K562 (cell line): ENCODE measurements around the gene DPP8.

Experiments used
- ARID2 ChIP-seq: fragments of 450-650 bp; IDR thresholded peaks from 2 replicates; pipeline ENCODE4 v1.6.1; 2017; ENCODE audit warnings: antibody characterized with exemption, mild to moderate bottlenecking
- CHD2 ChIP-seq: IDR thresholded peaks from 2 replicates; pipeline ENCODE4 v1.6.1; 2011; ENCODE audit warnings: low read depth, low read length
- CHD4 ChIP-seq: fragments of 200-600 bp; sonication (generic); IDR thresholded peaks from 3 replicates; pipeline ENCODE4 v1.6.1; 2012; ENCODE audit warnings: low read depth, mild to moderate bottlenecking, mixed read lengths, low read length, inconsistent platforms; ENCODE audit not compliant: insufficient read depth, insufficient replicate concordance, poor library complexity, severe bottlenecking
- DMBX1 ChIP-seq: fragments of 250-450 bp; sonication (Bioruptor Pico); IDR thresholded peaks from 2 replicates; pipeline ENCODE4 v1.8.0; 2022; ENCODE audit warnings: inconsistent platforms, mild to moderate bottlenecking, moderate library complexity, borderline replicate concordance
- RBBP5 ChIP-seq: fragments of 200-600 bp; sonication (generic); IDR thresholded peaks from 2 replicates; pipeline ENCODE4 v1.6.1; 2012; ENCODE audit warnings: borderline replicate concordance, mild to moderate bottlenecking, low read length, control low read depth, inconsistent platforms; ENCODE audit not compliant: insufficient read depth, poor library complexity, severe bottlenecking
- SIN3B ChIP-seq: fragments of 450-650 bp; IDR thresholded peaks from 2 replicates; pipeline ENCODE4 v1.6.1; 2017; ENCODE audit warnings: low read depth, mild to moderate bottlenecking, moderate library complexity
- TCF7 ChIP-seq: sonication (generic); IDR thresholded peaks from 2 replicates; pipeline ENCODE4 v1.6.1; 2016; ENCODE audit warnings: antibody characterized with exemption, borderline replicate concordance
- ZBTB1 ChIP-seq: sonication (generic); formaldehyde crosslinking; IDR thresholded peaks from 2 replicates; pipeline ENCODE4 v1.8.1; 2023; ENCODE audit warnings: missing genetic modification reagents, low read depth, mild to moderate bottlenecking, borderline replicate concordance
- TF ChIP-seq, protein P1 (sequence below): IDR thresholded peaks from 2 replicates; pipeline ENCODE4 v1.6.1; 2012; ENCODE audit warnings: low read depth, low read length, improper control_type of control experiment, borderline replicate concordance
- TF ChIP-seq, protein P2 (sequence below), 3 experiments: IDR thresholded peaks in 2 of 3; conservative IDR thresholded peaks in 1 of 3; 2 replicates each; pipeline ENCODE4 v1.5.1; 2011 to 2012; ENCODE audit warnings: low read length in 3 of 3, mild to moderate bottlenecking in 3 of 3, control low read depth in 2 of 3, improper control_type of control experiment in 1 of 3, inconsistent platforms in 1 of 3, low read depth in 1 of 3, mixed read lengths in 1 of 3, moderate library complexity in 1 of 3; ENCODE audit not compliant: insufficient read depth in 2 of 3
- TF ChIP-seq, protein P3 (sequence below): fragments of 450-650 bp; formaldehyde crosslinking; conservative IDR thresholded peaks from 2 replicates; pipeline ENCODE4 v1.4.0; 2022; ENCODE audit warnings: mild to moderate bottlenecking, missing genetic modification characterization

DNA sequence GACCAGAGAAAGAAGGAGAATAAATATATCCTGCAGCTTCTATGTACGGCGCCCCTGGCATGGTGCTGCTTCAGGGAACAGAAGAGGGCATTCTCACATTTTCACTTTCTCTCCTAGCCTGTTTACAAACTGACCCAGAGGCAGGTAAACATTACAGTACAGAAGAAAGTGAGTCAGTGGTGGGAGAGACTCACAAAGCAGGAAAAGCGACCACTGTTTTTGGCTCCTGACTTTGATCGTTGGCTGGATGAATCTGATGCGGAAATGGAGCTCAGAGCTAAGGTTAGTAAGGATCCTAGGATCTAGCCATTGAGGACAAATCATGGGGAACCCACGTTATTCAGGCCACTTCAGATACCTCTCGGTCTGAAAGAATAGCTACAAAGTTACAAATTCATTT is 39.1 kb upstream of the DPP8 start:
- TF ChIP-seq, protein P1, sequence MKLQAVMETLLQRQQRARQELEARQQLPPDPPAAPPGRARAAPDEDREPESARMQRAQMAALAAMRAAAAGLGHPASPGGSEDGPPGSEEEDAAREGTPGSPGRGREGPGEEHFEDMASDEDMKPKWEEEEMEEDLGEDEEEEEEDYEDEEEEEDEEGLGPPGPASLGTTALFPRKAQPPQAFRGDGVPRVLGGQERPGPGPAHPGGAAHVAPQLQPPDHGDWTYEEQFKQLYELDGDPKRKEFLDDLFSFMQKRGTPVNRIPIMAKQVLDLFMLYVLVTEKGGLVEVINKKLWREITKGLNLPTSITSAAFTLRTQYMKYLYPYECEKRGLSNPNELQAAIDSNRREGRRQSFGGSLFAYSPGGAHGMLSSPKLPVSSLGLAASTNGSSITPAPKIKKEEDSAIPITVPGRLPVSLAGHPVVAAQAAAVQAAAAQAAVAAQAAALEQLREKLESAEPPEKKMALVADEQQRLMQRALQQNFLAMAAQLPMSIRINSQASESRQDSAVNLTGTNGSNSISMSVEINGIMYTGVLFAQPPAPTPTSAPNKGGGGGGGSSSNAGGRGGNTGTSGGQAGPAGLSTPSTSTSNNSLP, result no peak
- no peak for TF ChIP-seq CHD2
- TF ChIP-seq, protein P2, sequence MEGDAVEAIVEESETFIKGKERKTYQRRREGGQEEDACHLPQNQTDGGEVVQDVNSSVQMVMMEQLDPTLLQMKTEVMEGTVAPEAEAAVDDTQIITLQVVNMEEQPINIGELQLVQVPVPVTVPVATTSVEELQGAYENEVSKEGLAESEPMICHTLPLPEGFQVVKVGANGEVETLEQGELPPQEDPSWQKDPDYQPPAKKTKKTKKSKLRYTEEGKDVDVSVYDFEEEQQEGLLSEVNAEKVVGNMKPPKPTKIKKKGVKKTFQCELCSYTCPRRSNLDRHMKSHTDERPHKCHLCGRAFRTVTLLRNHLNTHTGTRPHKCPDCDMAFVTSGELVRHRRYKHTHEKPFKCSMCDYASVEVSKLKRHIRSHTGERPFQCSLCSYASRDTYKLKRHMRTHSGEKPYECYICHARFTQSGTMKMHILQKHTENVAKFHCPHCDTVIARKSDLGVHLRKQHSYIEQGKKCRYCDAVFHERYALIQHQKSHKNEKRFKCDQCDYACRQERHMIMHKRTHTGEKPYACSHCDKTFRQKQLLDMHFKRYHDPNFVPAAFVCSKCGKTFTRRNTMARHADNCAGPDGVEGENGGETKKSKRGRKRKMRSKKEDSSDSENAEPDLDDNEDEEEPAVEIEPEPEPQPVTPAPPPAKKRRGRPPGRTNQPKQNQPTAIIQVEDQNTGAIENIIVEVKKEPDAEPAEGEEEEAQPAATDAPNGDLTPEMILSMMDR (IDR thresholded peaks at IDR 0.05 in 2 of 3, conservative IDR thresholded peaks at IDR 0.05 in 1 of 3; ENCODE audit: insufficient read depth in 2 of 3, low read depth in 1 of 3, low read length in 3 of 3), result no peak
- no peak for TF ChIP-seq TCF7
- TF ChIP-seq, protein P3, sequence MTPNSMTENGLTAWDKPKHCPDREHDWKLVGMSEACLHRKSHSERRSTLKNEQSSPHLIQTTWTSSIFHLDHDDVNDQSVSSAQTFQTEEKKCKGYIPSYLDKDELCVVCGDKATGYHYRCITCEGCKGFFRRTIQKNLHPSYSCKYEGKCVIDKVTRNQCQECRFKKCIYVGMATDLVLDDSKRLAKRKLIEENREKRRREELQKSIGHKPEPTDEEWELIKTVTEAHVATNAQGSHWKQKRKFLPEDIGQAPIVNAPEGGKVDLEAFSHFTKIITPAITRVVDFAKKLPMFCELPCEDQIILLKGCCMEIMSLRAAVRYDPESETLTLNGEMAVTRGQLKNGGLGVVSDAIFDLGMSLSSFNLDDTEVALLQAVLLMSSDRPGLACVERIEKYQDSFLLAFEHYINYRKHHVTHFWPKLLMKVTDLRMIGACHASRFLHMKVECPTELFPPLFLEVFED, result no peak
- no peak for TF ChIP-seq ARID2
- TF ChIP-seq ZBTB1, result no peak
- no peak for TF ChIP-seq CHD4
- no peak for TF ChIP-seq RBBP5
- TF ChIP-seq SIN3B, result no peak
- TF ChIP-seq DMBX1 (CRISPR knock-in tag), result no peak
